ENCODE results near the gene CFAP58. TPM values are rescaled to one million over a fixed set of nuclear protein-coding genes. Genes with fewer than 3 reads are reported as not detected.

The CFAP58 gene
- total and polyA plus RNA-seq, 2 of the 13 experiments (the other 11 are each of a cell fraction or from before 2014, with no cell fraction given) = 0.03 TPM; not detected in 1

- TF ChIP-seq CREM (IDR thresholded peaks at IDR 0.05) (no peak), CREM (CRISPR knock-in tag; IDR thresholded peaks at IDR 0.05) (no peak), GTF3A (CRISPR knock-in tag; conservative IDR thresholded peaks at IDR 0.05) (no peak), MBNL3 (CRISPR knock-in tag; conservative IDR thresholded peaks at IDR 0.05) (no peak)
Observed at GRCh38 chr10:104345941-104346340, 7.7 kb upstream of the CFAP58 start (continued).

- Histone ChIP-seq H3K4me2 (ENCODE audit: low read depth, low read length) (no peak overlapping the region), H3K4me1 (ENCODE audit: insufficient read depth, low read length) (peaks cover 33% of the 10 kb centered on the region), H2AFZ (ENCODE audit: low read length) (no peak overlapping the region), H3K9ac (ENCODE audit: insufficient read depth, low read depth, low read length) (no peak overlapping the region), H3K27ac (ENCODE audit: extremely low read length, insufficient read depth, low read length) (no peak overlapping the region), H3K79me2 (ENCODE audit: insufficient read depth, low read length) (no peaks in the 10 kb centered on the region), H3K4me3 (replicated peaks in 1 of 3; ENCODE audit: insufficient read depth in 1 of 3, low read depth in 2 of 3, low read length in 3 of 3) (no peak overlapping the region), H4K20me1 (ENCODE audit: insufficient read depth, low read length) (no peaks in the 10 kb centered on the region), H3K9me3 (ENCODE audit: low read length) (no peaks in the 10 kb centered on the region), H3K27me3 (ENCODE audit: control insufficient read depth in 1 of 2, insufficient read depth in 2 of 2, low read length in 2 of 2) (peaks cover 0 to 4% of the 10 kb centered on the region in 2 experiments; a peak in 2 of 5 replicates), H3K36me3 (replicated peaks in 1 of 2; ENCODE audit: control insufficient read depth in 1 of 2, insufficient read depth in 2 of 2, low read length in 2 of 2) (no peaks in the 10 kb centered on the region)
- POLR2A ChIA-PET = no interaction called here
- CTCF ChIA-PET (ENCODE audit: low intra/inter-chr PET ratio, low total read pairs) = interaction anchor here (0.6 to 1.4 kb wide), 2 partner anchors 9 to 56 kb away, joined by 3 to 5 read pairs; no protein-coding TSS in a partner anchor
- ATAC-seq (no peak), FAIRE-seq (no peak), DNase-seq (ENCODE audit: low spot score) (no peak)
- TF ChIP-seq ZNF558 (CRISPR knock-in tag; IDR thresholded peaks at IDR 0.05; ENCODE audit: borderline replicate concordance) = no peak
- TF ChIP-seq HNRNPK (IDR thresholded peaks at IDR 0.05; ENCODE audit: low read depth, low read length, poor library complexity, severe bottlenecking) = no peak
- TF ChIP-seq DR1 (CRISPR knock-in tag; IDR thresholded peaks at IDR 0.05) = no peak
- no peak for TF ChIP-seq LRRFIP1 (CRISPR knock-in tag; conservative IDR thresholded peaks at IDR 0.05)
- TF ChIP-seq ZFP36L1 (CRISPR knock-in tag; IDR thresholded peaks at IDR 0.05) = no peak
- TF ChIP-seq PCBP1 (IDR thresholded peaks at IDR 0.05; ENCODE audit: borderline replicate concordance, low read depth, low read length) = no peak
- TF ChIP-seq NFIB (CRISPR knock-in tag; IDR thresholded peaks at IDR 0.05; ENCODE audit: borderline replicate concordance) = no peak
- no peak for TF ChIP-seq HCFC1 (IDR thresholded peaks at IDR 0.05; ENCODE audit: low read depth, low read length)
- no peak for TF ChIP-seq ZNF713 (CRISPR knock-in tag; IDR thresholded peaks at IDR 0.05)
- no peak for TF ChIP-seq NFRKB (IDR thresholded peaks at IDR 0.05)
- no peak for TF ChIP-seq TCF12 (IDR thresholded peaks at IDR 0.05)
- no peak for TF ChIP-seq TCF12 (CRISPR knock-in tag; IDR thresholded peaks at IDR 0.05)
- no peak for TF ChIP-seq CBFB (CRISPR knock-in tag; IDR thresholded peaks at IDR 0.05)
- in situ Hi-C loops (cut with HindIII; ENCODE audit: extremely low pct_ligation_motif_present, low pct_unique_long_range_greater_than_20kb) = loop anchor here (5.0 kb wide), 1 partner anchor 45 kb away; no protein-coding TSS in a partner anchor
- WGBS (ENCODE audit: low lambda C conversion rate) = 30% methylated on average over 4 of the region's 4 CpGs
- no TSS peak for BruUV-seq (replicated peaks)
- intact Hi-C loops (cut with micrococcal nuclease; ENCODE audit: unreplicated experiment) = loop anchor here (5.0 kb wide), 1 partner anchor 225 kb away; the partner anchor contains the start of gene SFR1
Observed at GRCh38 chr10:104347295-104348045, 6.2 kb upstream of the CFAP58 start.
